ENCODE measurements around the gene IPO13.

GRCh38 chr1:43986712-43987111 lies 40.0 kb downstream of the IPO13 start:
- peak in 3 of 5 experiments; percentile 17 to 38 (median 18) for TF ChIP-seq CTCF (IDR thresholded peaks at IDR 0.05)
- no peak for TF ChIP-seq POLR2AphosphoS5 (IDR thresholded peaks at IDR 0.05)

Data from transverse colon (tissue), 4 donors.